ENCODE data around the gene UBE3B.

The UBE3B gene

DNA sequence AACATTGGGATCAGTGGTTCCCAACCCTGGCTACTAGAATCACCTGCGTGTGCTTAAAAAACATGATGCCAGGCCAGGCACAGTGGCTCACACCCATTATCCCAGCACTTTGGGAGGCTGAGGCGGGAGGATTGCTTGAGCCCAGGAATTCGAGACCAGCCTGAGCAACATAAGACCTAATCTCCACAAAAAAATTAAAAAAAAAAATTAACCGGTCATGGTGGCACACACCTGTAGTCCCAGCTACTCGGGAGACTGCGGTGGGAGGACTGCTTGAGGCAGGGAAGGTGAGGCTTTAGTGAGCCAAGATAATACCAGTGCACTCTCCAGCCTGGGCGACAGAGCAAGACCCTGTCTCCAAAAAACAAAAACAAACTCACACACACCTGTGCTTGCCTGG, 2.3 kb upstream of the UBE3B start:
- no peak for DNase-seq

DNA sequence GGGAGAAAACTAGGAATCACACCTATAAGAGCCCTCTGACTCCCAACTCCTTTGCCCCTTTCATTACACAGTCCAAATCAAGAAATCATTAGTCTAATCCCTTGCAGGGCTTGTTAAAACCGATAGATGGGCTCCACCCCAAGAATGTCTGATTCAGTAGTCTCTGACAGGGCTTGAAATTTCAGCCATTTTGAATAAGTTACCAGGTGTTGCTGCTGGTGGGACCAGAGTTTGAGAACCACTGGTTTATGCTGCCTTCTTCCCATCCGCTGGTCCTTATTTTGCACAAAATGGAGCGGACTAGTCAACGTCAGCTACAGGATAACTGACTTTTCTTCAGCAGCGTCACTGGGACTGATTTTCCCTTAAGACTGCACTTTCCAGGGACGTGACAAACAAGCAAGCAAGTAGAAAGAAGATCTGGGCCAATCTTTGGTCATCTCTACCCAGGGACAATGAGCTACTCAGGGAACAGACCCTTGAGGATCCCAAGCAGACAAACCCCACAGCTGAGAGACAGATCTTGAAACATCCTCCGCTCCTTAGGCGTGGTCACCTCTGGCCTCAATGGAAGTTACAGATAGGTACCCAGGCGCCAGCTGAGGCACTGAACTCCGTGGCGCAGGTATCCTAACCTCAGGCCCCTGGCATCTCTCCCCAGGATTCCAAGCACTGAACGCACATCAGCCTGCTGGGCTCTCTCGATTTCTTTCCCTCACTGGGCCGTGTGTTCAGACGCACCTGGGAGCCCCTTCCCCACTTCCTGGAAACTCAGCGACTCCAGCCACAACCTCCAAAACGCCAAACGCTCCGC, 1.2 kb upstream of the UBE3B start:
- no peak for DNase-seq

- no peak for DNase-seq
Measured at GRCh38 chr12:109476807-109477184, 638 bp upstream of the UBE3B start.

DNA sequence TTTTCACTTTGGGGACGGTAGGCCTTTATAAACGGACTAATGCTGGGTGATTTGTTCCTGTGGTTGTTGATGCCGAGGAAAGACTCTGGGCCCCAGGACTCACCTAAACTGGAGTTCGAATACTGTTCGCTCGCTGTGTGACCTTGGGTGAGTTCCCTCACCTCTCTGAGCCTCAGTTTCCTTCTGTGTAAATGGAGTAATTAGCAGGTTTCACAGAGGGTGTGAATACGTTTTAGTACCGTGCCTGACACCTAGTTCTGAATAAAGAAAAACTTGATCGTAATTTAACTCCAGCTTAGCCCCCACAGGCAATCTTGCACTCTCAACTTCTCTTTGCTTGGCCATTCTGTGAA, 505 bp downstream of the UBE3B start:
- DNase-seq: no peak

DNA sequence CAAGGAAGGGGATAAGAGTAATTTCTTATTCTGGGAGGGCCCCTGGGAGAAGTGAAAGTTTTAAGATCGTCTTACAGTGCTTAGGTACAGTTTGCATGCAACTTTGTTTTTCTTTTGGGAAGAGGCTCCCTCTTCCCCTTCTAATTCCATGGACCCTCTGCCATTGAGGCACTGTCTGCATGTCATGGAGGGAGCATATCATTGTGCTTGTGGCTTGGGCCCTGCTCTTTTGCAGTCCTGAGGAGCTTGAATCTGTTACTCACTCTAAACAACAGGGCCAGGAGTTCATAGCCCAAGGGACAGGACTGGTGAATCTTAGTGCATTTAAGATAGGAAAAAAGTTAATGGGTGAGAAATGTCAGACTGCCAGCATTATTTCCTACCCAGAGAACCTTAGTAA, 2.3 kb downstream of the UBE3B start:
- no peak for DNase-seq

GRCh38 chr12:109480356-109480755, 2.9 kb downstream of the UBE3B start:
- no peak for DNase-seq

- no peak for DNase-seq
Measured at GRCh38 chr12:109481863-109482262, 4.4 kb downstream of the UBE3B start.

DNA sequence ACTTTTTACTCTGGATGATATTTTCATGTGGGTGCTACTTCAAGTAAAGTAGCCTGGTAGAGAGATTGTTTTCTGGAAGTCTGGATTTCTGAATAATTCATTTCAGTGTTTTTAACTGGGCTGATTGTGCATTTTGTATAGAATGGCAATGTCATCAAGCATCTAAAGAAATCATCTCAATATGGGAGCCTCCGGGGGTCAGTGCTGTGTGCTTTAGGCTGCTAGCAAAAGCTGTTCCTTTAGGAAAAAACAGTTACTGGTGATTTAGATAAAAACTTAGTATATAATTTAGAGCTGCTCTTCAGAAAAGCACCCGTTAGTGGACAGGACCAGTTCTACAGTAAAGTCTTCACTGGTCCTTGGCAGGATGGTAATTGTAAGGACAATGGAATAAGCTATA, 5.1 kb downstream of the UBE3B start:
- no peak for DNase-seq

DNA sequence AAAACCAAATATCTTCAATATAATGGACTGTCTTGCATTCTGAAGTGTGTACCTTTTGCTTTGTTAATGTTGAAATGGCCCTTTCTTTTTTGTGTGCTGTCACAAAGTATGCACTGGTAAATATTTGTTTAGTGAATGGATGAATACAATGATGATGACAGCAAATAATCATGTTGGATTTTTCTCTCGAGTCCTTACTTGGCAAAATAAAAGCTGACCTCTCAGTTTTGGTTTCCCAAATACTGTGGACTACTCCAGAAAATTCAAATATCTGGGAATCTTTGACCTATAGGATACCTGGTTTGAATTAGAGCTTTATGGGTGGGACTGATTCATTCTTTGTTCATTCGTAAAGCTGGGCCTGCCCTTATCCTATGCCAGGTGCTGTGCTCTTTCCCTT, 5.5 kb downstream of the UBE3B start:
- DNase-seq: no peak

GRCh38 chr12:109483346-109483745, 5.9 kb downstream of the UBE3B start:
- DNase-seq: no peak

DNA sequence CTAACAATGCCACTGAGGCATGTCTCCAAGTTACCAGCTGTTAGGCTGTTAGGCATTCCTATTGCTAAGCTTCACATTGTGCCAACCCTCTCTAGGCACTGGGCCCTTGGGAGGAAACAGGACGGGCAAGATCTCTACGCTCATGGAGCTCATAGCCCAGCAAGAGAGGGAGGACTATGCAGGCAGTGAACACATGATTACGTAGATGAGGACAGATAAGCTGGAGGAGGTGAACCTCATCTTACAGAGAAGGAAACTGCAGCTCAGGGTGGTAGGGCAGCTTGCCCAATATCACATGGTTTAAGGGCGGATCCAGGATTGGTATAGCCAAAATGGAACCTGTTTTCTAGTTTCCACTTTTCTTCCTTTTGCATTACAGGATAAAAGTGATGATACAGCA, 7.8 kb downstream of the UBE3B start:
- no peak for DNase-seq

DNA sequence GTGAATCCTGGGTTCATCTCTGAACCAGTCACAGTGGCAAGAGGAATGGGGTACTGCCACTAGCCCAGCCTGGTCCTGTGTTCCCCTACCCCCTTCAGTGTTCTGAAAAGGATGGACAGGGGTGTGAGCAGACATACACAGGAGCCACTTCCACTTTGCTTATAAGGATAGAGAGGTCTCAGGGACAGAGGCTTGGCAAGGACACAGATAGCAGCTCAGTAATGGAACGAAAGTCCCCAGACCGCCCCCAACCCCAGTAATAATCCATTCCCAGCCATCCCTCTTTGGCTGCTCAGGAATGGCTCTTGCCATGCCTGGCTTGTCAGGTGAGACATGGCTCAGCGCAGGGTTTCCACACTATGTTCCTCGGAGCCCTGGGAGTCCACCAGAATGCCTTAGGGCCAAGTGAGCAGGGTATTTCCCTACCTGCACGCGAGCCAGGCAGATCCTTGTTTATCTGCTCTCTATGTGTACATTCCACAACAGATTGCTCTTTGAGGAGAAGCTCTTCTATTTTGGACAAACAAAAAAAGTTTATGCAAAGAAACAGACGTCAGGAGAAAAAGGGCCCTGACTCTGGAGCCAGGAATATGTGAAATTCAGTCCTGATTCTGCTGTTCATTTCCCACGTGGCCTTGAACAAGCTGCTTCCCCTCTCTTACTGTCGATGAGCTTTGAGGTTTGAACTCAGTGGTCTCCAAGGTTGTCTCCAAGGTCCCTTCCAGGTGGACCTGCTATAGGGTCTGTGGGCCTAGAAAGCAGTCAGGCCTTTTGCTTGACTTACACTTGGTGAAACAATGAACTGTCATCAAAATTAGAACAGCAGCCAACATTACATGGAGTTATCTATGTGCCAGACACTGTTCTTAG, 10.0 kb downstream of the UBE3B start:
- DNase-seq: no peak

DNA sequence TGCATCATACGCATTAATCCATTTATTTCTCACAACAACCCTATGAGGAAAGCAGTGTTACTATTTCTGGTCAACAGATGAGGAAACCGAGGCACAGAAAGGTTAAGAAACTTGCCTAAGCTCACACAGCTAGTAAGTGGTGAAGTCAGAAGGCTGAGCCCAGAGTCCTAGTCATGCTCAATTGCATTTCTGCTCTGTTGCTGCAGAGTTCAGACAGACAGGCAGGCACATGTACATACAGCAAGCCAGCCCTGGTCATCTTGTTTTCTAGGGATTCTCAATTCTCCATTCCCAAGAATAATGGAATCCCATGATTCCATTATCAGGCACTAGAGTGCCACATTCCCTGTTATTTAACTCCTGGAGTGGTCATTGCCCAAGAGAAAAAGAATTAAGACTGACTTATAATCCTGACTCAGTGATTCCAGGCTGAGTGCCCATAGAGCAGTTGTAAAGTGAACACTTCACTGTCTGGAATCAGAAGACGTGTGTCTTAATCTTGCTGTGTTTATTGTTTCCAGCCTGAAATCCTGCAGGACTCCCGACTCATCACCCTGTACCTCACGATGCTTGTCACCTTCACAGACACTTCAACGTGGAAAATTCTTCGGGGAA, 10.7 kb downstream of the UBE3B start:
- DNase-seq: no peak

DNA sequence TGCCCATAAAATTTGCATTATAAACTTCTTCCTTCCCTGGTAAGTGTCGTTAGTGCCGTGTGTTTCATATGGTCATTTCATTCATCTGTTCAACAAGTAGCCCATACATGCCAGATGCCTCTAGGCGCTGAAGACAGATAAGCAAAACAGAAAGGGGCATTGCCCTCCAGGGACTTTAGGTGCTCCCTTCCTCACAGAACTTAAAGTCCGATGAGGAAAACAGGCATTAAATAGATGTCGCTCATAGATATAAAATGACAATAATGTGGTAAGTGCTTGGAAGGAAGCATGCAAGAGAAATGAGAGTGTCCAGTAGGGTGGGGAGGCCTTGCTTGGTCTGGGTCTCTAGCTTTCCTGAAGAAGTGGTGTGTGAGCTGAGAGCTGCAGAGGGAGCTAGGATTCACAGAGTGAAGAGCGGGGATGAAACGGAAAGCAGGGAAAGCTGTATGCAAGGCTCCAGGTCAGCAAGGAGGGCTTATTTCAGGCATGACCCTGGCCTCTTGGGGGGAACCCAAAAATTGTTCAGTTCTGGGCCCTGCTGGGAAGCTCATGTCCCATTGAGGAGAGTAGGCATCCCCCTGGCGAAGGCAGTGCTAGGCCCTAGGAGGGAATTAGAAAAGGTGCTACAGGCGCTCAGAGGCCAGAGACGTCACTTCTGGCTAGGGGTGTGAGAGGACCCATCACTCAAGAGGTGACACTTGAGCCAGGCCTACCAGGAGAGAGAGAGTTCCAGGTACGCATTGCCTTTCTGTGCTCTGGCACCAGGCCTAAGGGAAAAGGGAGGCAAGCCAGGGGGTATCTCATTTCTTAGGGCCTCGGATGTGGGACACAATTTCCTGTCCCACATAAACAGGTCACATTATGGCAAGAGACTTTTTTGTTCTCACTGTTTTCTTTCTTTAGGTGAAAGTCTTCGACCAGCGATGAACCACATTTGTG, 11.9 kb downstream of the UBE3B start:
- no peak for DNase-seq

DNA sequence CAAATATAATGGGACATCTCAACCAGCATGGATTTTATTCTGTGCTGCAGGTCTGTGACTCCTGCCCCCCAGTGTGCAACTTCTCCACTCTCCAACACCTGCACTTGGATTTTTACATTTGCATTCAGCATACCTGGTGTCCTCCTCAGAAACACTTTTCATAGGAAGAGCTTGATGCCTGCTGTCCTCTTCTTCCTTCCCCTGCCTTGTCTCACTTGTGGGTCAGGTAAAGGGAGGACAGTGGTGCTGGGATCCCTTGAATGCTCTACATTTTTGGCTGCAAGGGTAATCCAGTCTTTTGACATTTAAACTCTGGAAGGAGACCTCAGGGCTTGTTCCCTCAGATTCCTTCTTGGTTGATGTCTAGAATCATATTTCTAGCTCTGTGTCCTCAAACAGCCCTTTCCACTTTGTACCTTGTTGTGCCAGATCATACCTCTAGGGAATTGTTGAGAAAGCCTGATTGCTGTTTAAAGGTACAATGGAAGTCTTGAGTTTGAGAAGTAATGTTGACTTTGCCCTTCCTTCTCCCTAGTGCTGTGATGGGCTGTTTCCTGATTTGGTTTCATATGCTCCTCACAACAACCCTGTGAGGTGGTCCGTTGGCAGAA, 12.6 kb downstream of the UBE3B start:
- DNase-seq: no peak

- no peak for DNase-seq
Measured at GRCh38 chr12:109491671-109492070, 14.2 kb downstream of the UBE3B start.

GRCh38 chr12:109492371-109492770, 14.9 kb downstream of the UBE3B start:
- no peak for DNase-seq

GRCh38 chr12:109493090-109493489, 15.7 kb downstream of the UBE3B start:
- DNase-seq: no peak

DNA sequence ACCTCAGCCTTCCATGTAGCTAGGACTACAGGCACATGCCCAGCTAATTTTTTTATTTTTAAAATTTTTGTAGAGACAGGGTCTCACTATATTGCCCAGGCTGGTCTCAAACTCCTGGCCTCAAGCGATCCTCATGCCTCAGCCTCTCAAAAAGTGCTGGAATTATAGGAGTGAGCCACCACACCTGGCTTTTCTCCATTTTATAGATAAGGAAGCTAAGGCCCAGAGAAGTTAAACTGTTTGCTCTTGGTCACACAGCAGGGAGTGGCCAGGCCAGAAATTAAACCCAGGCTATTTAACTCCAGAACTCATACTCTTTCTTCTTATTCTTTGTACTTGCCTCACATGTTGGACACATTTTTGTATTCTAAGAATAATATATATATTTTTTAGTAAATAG, 16.5 kb downstream of the UBE3B start:
- no peak for DNase-seq

GRCh38 chr12:109494348-109494881, 17.0 kb downstream of the UBE3B start:
- no peak for DNase-seq

DNA sequence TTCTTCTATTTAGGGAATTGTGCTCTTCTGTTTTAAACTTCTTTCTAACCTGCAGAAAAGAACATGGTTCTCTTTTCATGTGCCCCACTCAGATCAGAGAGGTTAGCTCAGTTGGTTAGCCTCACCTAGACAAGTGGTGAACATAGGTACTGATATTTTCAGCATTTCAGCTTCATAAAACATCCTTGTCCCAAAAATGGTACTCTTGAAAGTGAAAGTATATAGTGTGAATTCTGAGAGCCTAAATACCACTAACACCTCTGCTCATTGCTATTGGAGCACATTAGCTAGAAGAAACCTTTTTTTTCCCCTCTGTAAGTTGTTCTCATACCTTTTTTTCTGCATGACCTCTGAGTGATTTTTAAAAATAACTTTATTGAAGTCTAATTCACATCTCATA, 17.6 kb downstream of the UBE3B start:
- no peak for DNase-seq

GRCh38 chr12:109496306-109496705, 18.9 kb downstream of the UBE3B start:
- no peak for DNase-seq
